ENCODE data around the gene MRPL17. TPM values are rescaled to one million over a fixed set of nuclear protein-coding genes. Genes with fewer than 3 reads are reported as not detected.
"Not testable (repeated sequence)": the region's sequence is repeated elsewhere in the genome, so short reads cannot be mapped to it uniquely, and the experiment has no call there.

Gene MRPL17
- total RNA-seq, 3 donors from 2014 or later = 16.8 to 25.2 (median 18.9) TPM

DNA sequence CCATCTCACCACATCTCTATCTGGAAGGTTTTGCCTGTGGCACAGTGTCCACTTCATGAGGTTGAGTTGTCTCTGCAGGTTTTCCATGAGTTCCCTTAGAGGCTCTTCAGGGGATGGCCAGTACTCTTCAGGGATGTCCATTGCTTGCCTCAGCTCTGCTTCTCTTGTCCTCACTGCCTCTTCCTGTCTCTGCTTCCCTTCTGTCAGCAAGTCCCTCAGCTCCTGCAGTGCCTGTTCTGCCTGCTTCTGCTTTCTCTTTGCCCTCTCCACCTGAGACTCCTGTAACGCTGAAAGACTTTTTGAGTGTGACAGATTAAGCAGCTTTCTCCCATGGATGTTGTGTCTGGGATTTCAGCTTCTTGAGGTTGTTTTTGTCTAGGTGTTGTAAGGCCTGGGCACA lies 38.2 kb upstream of the MRPL17 start:
- no peak for TF ChIP-seq POLR2AphosphoS5 (IDR thresholded peaks at IDR 0.05)
- no peak for TF ChIP-seq POLR2A (IDR thresholded peaks at IDR 0.05)
- TF ChIP-seq, protein P1, sequence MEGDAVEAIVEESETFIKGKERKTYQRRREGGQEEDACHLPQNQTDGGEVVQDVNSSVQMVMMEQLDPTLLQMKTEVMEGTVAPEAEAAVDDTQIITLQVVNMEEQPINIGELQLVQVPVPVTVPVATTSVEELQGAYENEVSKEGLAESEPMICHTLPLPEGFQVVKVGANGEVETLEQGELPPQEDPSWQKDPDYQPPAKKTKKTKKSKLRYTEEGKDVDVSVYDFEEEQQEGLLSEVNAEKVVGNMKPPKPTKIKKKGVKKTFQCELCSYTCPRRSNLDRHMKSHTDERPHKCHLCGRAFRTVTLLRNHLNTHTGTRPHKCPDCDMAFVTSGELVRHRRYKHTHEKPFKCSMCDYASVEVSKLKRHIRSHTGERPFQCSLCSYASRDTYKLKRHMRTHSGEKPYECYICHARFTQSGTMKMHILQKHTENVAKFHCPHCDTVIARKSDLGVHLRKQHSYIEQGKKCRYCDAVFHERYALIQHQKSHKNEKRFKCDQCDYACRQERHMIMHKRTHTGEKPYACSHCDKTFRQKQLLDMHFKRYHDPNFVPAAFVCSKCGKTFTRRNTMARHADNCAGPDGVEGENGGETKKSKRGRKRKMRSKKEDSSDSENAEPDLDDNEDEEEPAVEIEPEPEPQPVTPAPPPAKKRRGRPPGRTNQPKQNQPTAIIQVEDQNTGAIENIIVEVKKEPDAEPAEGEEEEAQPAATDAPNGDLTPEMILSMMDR (IDR thresholded peaks at IDR 0.05) = no peak
- DNase-seq (ENCODE audit: low spot score in 2 of 2) = no peak
- intact Hi-C loops (cut with DNase I; ENCODE audit: low total_unique reads) = no loop called here
- Histone ChIP-seq H3K27ac (no peak overlapping the region), H3K36me3 (no peaks in the 10 kb centered on the region), H3K9me3 (no peaks in the 10 kb centered on the region), H3K4me3 (no peak overlapping the region), H3K27me3 (no peaks in the 10 kb centered on the region), H3K4me1 (no peaks in the 10 kb centered on the region)

DNA sequence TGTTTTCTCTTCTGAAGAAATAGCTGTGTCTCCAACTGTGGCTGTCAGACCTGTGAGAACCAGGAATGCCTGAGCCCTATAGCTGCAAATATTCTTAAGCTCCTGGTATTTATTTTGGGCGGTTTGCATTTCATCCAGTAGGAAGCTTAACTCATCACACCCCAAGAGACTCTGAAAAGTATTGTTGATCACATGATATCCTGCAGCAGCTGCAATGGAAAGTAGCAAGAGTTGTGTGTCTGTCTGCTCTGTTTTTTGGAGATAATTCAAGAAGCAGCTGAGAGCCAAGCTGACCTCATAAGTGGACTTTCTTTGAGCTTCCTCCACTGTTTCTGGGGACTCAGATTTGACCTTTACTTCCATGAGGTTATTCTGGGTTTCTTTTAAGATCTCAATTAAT lies 36.4 kb upstream of the MRPL17 start:
- no peaks in the 10 kb centered on the region for H3K4me1 ChIP-seq
- no peaks in the 10 kb centered on the region for H3K9me3 ChIP-seq
- H3K36me3 ChIP-seq = no peaks in the 10 kb centered on the region
- intact Hi-C loops (cut with DNase I; ENCODE audit: low total_unique reads) = no loop called here
- H3K27ac ChIP-seq = no peak overlapping the region
- no peak overlapping the region for H3K4me3 ChIP-seq
- H3K27me3 ChIP-seq = no peaks in the 10 kb centered on the region
- no peak for TF ChIP-seq POLR2AphosphoS5 (IDR thresholded peaks at IDR 0.05)
- TF ChIP-seq, protein P1 (IDR thresholded peaks at IDR 0.05) = no peak
- TF ChIP-seq POLR2A (IDR thresholded peaks at IDR 0.05) = no peak
- no peak for DNase-seq (ENCODE audit: low spot score in 2 of 2)

DNA sequence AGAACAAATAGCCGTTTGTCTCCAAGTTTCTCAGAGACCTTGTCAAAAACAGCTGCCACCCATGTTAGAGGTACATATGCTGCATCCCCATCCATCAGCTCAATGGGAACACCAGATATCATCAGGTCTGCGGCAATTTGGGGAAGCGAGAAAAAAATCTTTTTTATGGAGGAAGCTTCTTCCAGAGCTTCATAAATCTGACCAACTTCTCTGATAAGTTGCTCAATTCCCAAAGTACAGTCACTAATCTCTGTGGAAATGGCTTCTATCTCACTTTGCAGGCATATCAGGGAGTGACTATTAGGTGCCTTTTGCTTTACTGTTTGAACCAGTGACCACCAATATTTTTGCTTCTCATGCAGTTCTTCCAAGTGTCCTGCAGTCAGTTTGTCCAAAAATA lies 34.3 kb upstream of the MRPL17 start:
- no peak for TF ChIP-seq POLR2A (IDR thresholded peaks at IDR 0.05)
- TF ChIP-seq, protein P1 (IDR thresholded peaks at IDR 0.05) = no peak
- TF ChIP-seq POLR2AphosphoS5 (IDR thresholded peaks at IDR 0.05) = no peak
- Histone ChIP-seq H3K9me3 (no peaks in the 10 kb centered on the region), H3K36me3 (no peaks in the 10 kb centered on the region), H3K4me3 (no peak overlapping the region), H3K27ac (no peak overlapping the region), H3K4me1 (no peaks in the 10 kb centered on the region), H3K27me3 (no peaks in the 10 kb centered on the region)
- intact Hi-C loops (cut with DNase I; ENCODE audit: low total_unique reads) = no loop called here
- no peak for DNase-seq (ENCODE audit: low spot score in 2 of 2)

DNA sequence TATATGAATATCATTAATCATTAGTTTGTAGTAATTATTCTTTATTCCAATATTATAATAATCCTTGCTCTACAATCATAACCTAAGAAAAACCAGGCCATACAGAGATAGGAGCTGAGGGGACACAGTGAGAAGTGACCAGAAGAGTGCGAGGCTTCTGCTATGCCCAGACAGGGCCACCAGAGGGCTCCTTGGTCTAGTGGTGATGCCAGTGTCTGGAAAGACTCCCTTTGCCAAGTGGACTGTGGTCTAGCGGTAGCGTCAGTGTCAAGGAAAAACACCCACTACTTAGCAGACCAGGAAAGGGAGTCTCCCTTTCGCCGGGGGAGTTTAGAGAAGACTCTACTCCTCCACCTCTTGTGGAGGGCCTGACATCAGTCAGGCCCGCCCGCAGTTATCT lies 28.4 kb upstream of the MRPL17 start:
- H3K36me3 ChIP-seq; H3K4me1 ChIP-seq; H3K27ac ChIP-seq; H3K27me3 ChIP-seq; H3K4me3 ChIP-seq; H3K9me3 ChIP-seq; DNase-seq (ENCODE audit: low spot score in 2 of 2): not testable (repeated sequence)
- intact Hi-C loops (cut with DNase I; ENCODE audit: low total_unique reads) = loop anchor here (5.0 kb wide), 2 partner anchors 706 to 1231 kb away; partner anchors contain the start of gene OR10A3

DNA sequence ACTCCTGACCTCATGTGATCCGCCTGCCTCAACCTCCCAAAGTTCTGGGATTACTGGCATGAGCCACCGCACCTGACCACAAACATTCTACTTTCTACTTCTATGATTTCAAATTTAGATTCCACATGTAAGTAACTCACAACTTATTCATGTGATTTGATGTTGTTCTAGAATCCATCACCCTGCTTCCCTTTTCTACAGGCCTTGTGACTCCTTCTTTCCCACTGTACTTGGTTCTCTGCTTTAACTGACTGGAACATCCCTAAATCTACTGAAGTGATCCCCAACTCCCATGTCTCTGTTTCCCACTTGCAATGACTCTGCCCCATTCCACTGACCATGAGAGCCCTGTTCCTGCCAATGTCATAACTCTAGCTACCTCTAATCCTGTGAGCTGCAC lies 25.7 kb upstream of the MRPL17 start:
- no peaks in the 10 kb centered on the region for H3K36me3 ChIP-seq
- no peak overlapping the region for H3K4me3 ChIP-seq
- no peak overlapping the region for H3K27ac ChIP-seq
- no peaks in the 10 kb centered on the region for H3K27me3 ChIP-seq
- DNase-seq (ENCODE audit: low spot score in 2 of 2) = no peak
- H3K9me3 ChIP-seq = no peaks in the 10 kb centered on the region
- intact Hi-C loops (cut with DNase I; ENCODE audit: low total_unique reads) = no loop called here
- H3K4me1 ChIP-seq = no peaks in the 10 kb centered on the region
- TF ChIP-seq POLR2AphosphoS5 (IDR thresholded peaks at IDR 0.05) = no peak

DNA sequence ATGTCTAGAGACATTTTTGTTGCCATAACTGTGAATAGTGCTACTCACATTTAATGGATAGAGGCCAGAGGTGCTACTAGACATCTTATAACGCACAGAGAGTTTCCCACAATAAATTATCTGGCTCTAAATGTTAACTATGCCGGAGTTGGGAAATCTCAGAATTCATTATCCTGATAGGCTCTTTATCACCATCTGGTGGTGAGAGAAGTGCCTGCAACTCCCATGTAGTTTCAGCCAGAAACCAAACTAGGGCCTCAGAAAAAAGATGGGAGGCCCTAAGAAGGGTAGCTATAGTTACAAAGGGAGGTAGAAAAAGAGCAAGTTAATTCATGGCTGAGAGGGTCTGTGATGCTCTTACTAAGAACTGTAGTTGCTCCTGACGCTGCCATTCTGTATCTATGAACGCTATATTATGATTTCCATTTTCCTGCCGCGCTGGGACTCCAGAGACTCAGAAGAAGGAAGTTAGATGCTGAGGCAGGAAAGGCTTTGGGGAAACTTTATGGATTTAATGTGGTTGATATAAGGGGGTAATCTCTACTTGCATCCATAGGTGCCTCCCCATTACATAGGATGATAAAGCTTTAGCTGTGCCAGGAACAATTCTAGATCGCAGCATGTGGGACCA lies 22.9 kb upstream of the MRPL17 start:
- no peaks in the 10 kb centered on the region for H3K36me3 ChIP-seq
- H3K4me3 ChIP-seq = no peak overlapping the region
- DNase-seq (ENCODE audit: low spot score in 2 of 2) = no peak
- H3K9me3 ChIP-seq = no peaks in the 10 kb centered on the region
- H3K27me3 ChIP-seq = no peaks in the 10 kb centered on the region
- H3K4me1 ChIP-seq = no peaks in the 10 kb centered on the region
- no peak for TF ChIP-seq POLR2A (IDR thresholded peaks at IDR 0.05)
- TF ChIP-seq, protein P1 (IDR thresholded peaks at IDR 0.05) = peak; percentile 60 to 75 (median 71)
- no peak overlapping the region for H3K27ac ChIP-seq
- intact Hi-C loops (cut with DNase I; ENCODE audit: low total_unique reads) = no loop called here

Measured in breast epithelium (tissue), 4 donors.